Ecto neural progenitor cell (in vitro differentiated cells): ENCODE results near the gene EXD2.
"Not testable (repeated sequence)": the region's sequence is repeated elsewhere in the genome, so short reads cannot be mapped to it uniquely, and the experiment has no call there.

Source experiments
- DNase-seq: peaks from one replicate; pipeline ENCODE4 v3.0.0-alpha.2; 2018; ENCODE audit warnings: low spot score

Gene EXD2

DNA sequence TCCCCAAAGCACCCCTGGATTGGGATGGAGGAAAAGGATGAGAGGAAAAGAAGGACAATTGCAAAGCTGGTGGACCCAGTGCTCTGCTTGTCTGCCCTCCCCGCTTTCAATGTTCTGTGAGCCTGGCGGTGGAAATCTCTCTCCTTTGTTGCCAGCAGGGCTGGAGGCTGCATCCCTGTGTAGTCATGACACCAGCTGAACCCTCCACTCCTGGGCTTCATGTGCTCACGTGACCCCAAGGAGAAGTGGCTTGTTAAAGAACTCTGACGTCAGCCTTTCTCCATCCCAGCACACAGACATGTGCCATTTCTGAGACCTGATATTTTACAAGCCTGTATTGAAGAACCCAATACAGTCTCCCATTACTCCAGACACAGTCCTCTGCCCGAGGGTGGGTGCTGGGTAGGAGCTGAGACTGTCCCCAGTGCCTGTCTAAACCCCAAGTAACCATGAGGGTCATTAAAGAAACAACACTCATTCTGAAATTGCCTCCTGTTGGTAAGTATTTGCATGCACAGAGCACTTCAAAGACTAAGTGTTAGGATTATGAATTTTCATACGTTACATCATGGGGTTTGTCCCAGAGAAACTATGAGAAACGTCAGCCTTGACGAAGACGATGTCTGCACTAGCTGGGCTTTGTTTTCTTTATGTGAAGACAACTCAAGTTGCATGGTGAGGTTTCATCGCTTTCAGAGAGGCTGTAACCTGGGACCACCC, 90.3 kb downstream of the EXD2 start:
- no peak for DNase-seq

DNA sequence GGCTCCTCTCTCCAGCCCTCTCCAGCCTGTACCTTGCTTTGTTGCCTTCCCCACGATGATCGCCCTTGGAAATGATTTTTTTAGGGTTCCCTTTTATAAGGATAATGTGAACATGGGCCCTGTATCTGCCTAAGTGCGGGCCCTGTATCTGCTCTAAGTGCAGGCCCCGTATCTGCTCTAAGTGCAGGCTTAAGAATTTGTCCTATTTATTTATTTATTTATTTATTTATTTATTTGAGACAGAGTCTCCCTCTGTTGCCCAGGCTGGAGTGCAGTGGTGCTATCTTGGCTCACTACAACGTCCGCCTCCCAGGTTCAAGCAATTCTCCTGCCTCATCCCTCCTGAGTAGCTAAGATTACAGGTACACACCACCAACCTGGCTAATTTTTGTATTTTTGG, 91.2 kb downstream of the EXD2 start:
- no peak for DNase-seq

DNA sequence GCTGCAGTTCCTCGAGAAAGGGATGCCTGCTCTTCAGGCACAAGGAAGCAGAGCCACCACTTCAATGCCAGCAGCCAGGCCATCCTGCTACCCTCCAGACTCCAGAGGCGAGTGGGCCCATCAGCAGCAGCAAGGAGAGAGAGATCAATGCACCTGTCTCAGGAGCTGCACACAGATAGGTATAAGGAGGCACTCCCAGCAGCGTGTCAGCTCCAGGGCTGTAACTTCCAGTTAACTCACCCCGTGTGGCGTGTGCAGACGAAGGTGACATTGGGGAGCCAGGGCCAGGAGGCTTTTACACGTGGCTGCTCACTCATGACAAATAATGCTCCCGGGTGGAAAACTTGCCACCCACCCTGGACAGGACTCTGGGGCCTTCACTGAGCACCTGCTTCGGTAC, 92.9 kb downstream of the EXD2 start:
- DNase-seq, result no peak

DNA sequence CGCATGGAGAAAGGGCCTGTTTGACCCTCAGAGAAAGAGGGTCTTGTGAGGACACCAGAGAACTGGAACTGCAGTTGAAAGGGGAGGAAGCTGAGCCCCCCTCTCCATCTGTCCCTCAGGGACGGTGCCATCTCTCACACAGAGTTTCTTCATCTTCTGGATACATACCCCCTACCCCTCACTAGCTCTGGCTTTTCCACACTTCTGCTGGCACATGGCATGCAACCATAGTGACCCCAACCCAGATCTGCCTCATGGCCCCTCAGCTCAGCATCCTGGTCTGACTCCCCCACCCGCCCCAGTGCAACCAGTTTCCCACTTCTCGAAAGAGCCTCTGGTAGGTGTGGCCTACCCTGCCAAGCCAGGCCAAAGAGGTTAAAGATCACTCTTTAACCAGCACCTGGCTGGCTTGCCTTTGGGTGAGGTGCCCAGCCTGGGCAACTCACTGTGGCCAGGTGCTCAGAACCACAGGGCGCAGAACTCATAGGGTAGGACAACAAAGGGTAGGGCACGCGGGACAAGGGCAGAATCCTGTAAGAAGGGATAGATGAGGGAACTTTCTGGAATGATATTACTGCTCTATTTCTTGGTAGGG, 94.5 kb downstream of the EXD2 start:
- DNase-seq, result no peak

DNA sequence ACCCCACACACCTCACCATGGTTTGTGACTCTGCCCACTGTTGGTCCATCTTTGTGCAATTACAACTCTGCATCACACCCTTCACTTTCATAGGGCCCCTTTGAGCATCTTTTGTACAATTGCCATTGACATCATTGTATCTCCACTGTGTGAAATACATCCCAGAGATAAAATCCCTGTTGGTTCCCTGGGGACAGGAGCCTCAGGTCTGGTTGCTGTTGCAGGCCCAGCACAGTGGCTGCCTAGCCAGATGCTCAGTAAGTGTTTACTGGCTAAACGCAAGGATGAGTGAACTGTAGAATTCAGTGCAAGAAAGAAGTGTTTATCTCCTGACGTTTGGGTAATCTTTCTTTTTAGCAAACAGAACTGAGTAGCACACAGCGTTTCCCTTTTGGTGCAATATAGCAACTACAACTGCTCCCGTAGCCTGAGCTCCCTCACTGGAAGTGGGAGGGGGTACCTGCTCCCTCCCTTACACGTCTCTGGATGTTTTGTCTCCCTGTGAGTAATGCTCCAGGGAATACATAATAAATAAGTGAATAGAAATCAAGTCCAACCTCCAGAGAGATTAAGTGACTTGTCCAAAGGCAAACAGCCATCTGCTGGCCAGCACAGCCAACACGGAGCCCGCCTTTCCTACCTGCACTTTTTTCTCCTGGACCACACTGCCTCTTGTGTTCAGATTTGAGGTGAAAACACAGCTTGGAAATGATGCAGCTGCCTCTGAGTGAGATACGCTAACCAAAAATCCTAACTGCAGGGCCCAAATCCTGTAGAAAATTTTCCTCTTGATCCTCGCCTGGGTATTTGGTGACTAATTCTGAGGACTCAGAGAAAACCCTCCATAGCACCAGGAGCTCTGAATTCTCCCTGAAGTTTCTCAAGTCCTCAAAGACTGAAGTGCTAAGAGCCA, 96.1 kb downstream of the EXD2 start:
- DNase-seq, result peak; percentile 49

DNA sequence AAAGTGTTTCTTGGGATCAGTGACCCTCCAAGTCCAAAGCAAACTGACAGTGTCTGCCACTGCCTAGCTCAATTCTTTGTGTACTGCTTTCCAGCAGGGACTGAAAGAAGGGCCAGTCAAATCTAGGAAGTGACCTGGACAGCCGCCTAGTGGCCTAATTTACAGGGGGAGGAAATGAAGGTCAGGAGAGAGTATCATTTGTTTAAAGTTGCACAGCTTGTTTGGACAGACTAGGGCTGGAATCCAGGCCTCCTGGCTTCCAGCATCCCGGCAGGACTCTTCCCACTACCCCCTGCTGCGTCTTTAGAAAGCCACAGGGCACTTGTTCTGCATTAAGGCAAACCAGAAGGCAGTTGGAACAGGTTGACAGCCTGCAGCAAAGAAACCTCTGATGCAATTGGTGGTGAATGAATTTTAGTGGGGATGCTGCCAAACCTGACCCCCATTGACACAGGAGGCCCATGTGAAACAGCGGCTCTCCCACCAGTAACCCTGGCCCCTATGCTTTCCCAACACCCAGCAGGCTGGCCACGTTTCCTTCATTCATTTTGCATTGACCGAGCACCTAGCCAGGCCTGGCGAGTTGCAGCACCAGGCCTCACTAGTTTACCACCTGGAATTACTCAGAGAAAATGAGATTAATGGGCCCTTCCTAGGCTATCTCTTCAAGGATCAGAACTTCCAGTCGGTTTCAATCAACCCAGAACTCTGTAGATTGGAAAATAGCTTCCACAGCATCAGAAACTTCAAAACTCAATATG, 96.9 kb downstream of the EXD2 start:
- DNase-seq, result peak; percentile 47

DNA sequence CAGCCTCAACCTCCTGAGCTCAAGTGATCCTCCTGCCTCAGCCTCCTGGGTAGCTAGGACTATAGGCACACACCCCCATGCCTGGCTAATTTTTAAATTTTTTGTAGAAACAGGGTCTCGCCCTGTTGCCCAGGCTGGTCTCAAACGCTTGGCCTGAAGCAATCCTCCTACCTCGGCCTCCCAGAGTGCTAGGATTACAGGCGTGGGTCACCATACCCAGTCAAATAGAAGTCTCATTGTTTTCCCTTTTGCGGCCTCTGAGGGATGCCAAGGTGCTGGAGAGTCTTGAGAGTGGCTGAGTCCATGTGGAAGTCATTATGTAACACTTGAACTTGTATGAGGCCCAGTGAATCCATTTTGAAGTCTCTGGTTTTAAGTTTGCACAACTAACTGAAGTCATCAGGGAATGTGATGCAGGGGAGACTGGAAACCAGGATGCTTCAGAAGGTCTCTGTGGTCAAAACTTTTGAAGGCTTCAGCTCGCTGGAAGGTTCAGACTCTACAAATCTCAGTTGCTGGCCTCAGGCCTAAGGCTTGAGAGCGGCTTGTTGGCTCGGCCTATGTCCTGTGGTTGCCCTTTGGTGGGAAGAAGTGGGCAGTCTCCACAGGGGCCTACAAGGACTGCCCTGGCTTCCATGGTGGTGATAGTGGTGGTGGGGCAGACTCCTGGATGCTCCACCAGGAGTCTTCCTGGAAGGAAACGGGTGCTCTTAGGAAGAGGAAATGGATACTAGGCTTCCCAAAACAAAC, 97.8 kb downstream of the EXD2 start:
- peak; percentile 9 for DNase-seq

DNA sequence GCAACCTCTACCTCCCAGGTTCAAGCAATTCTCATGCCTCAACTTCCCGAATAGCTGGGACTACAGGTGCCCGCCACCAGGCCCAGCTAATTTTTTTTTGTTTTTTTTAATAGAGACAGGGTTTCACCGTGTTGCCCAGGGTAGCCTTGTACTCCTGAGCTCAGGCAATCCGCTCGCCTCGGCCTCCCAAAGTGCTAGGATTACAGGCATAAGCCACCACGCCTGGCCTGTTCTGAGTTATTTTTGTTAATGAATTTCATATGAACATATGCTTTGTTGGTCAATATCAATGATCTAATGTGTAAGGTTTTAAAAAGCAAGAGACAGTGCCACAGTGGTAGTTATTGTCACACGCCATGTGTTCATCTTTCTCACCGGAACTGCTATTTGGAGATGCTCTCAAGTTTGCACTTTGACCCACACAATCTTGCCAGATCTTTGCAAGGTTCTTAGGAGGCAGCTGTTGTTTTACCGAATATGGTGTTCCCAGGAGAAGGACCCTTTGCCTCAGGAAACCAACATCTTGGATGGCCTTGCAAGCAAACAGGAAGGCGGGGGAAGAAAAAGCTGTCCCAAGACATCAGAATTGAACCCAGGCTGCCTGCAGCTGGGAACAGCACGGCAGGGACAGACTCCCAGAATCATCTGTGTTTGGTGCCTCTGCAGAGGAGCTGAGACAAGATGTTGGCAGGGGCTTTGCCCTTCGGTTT, 98.7 kb downstream of the EXD2 start:
- peak; percentile 36 for DNase-seq

DNA sequence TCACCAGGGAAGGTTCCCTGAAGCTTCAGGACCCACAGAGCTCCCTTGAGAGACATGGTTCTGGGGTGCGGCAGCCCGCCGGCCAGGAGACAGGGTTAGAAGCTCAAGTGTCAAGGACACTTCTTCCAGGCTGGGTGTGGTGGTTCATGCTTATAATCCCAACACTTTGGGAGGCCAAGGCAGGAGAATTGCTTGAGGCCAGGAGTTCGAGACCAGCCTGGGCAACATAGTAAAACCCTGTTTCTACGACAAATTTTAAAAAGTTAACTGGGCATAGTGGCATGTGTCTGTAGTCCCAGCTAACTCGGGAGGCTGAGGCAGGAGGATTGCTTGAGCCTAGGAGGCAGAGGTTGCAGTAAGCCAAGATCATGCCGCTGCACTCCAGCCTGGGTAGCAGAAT, 99.6 kb downstream of the EXD2 start:
- DNase-seq, result not testable (repeated sequence)

DNA sequence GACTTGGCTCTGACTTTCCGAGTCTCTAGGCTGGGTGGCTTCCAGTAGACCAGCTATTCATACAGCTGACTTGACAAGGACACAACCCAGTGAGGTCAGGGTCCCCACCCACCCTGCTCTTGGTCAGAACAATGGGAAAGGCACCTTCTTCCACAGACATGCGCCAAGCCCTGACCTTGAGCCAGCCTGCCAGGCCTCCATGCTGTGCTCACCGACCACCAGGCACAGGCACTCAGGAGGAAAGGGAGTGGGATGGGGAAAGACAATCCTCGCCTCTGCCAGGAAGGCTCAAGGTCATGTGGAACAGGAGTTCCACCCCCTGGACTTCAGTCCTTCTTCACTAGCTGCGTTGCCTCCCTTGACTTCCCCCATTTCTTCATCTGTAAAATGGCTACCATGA, 100.1 kb downstream of the EXD2 start:
- peak; percentile 14 for DNase-seq

DNA sequence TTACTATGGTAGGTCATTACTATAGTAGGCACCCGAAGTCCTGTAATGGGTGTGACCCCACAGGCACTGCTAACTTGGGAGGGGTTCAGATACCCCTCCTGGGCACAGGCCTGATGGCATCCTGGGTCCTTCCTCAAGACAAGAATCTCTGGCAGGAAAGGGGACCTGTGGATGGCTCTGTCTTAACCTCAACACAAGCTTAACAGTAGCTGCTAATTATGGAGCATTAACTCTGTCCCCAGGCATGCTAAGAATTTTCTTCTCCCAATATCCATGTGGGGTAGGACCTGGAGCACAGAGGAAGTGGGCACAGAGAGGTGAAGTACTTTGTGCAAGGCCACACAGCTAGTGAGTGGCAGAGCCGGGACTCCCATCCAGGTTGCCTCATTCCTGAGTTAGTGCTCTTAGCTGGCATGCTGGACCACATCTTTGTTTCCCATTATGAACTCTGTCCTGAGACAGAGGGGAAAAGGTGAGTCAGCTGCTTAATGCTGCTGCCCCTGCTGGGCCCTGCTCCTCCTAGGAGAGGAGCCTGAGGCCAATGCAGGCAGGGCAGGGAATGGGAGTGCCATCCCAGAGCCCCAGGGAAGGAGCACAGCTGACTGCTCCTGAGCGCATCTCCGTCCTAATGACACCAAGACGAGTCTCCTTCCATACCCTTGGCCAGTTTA, 100.7 kb downstream of the EXD2 start:
- DNase-seq, result peak; percentile 20
